ENCODE measurements around the gene FUBP1.

FUBP1 gene

DNA sequence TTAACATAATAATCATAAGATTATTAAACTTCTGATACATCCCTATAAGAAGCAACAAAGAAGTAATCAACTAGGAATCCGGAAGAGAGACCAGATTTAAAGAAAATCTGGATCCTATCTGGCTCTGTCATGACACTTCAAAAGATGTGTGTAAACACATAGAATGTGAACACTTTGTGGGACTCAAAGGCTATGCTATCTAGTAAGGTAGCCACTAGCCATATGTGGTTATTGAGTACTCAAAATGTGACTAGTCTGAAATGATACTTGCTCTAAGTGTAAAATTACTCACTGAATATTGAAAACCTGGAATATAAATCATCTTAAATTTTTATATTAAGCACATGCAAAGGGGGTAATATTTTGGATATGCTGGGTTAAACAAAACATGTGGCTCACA is 8.7 kb downstream of the FUBP1 start:
- in situ Hi-C loops (cut with MboI; ENCODE audit: low sequenced_read_pairs, unreplicated experiment), result no loop called here
- DNase-seq (ENCODE audit: low spot score), result no peak
- TF ChIP-seq, protein P1, sequence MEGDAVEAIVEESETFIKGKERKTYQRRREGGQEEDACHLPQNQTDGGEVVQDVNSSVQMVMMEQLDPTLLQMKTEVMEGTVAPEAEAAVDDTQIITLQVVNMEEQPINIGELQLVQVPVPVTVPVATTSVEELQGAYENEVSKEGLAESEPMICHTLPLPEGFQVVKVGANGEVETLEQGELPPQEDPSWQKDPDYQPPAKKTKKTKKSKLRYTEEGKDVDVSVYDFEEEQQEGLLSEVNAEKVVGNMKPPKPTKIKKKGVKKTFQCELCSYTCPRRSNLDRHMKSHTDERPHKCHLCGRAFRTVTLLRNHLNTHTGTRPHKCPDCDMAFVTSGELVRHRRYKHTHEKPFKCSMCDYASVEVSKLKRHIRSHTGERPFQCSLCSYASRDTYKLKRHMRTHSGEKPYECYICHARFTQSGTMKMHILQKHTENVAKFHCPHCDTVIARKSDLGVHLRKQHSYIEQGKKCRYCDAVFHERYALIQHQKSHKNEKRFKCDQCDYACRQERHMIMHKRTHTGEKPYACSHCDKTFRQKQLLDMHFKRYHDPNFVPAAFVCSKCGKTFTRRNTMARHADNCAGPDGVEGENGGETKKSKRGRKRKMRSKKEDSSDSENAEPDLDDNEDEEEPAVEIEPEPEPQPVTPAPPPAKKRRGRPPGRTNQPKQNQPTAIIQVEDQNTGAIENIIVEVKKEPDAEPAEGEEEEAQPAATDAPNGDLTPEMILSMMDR (IDR thresholded peaks at IDR 0.05; ENCODE audit: borderline replicate concordance, control extremely low read depth, extremely low read depth, insufficient read depth, missing control alignments), result no peak

DNA sequence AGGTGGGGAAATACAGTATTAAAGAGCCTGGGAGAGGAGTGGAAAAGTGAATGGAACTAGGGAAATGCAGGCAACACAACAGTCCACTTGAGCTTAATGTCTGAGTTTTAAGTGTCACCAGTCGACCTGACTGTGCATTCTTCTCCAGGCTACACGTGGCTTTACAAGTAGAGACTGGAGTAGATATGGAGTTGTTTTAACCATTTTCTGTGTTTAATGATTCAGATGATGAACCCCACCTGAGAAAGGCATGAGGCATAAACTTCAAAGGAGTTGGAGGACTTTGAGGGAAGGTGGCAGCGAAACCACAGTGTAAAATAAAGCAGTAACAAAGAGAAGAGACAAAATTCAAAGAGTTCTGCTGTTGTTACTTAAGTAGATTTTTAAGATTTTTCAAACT is 12.6 kb downstream of the FUBP1 start:
- TF ChIP-seq, protein P1 (IDR thresholded peaks at IDR 0.05; ENCODE audit: borderline replicate concordance, control extremely low read depth, extremely low read depth, insufficient read depth, missing control alignments), result no peak
- DNase-seq (ENCODE audit: low spot score), result no peak
- in situ Hi-C loops (cut with MboI; ENCODE audit: low sequenced_read_pairs, unreplicated experiment), result no loop called here

DNA sequence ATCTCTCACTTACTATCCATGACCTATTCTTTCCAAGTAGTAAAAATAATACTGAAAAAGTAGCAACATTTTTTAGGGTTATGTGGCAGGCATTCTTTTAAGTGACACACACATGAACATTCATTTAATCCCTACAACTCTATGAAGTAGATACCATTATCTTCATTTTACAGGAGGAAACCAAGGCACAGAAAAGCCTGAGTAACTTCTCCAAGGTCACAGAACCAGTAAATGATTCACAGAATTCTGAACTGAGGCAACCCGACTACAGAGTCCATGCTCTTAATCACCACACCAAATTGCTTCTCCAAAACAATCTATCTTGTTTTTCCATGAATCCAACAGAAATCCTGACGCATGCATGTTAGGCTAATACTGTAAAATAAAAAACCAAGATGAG is 17.5 kb downstream of the FUBP1 start:
- DNase-seq (ENCODE audit: low spot score), result no peak
- TF ChIP-seq, protein P1 (IDR thresholded peaks at IDR 0.05; ENCODE audit: borderline replicate concordance, control extremely low read depth, extremely low read depth, insufficient read depth, missing control alignments), result no peak
- in situ Hi-C loops (cut with MboI; ENCODE audit: low sequenced_read_pairs, unreplicated experiment), result no loop called here

DNA sequence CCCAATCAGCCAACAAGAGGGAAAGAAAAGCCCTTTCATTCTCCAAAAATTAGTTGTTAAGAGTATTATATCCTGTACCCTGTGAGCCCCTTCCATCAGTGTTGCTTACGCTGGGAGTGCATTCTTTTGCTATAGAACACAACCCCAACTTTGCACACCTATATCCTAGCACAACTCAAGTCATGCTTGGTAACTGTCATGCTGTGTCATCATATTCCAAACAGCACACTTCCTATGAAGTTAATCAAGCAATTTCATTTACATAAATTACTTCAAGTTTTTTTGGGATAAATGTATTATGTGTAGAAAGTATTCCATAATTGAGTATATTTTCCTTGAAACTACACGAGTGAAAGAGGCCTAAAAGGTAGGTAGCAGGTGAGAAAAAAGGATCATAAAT is 20.0 kb downstream of the FUBP1 start:
- TF ChIP-seq, protein P1 (IDR thresholded peaks at IDR 0.05; ENCODE audit: borderline replicate concordance, control extremely low read depth, extremely low read depth, insufficient read depth, missing control alignments), result no peak
- in situ Hi-C loops (cut with MboI; ENCODE audit: low sequenced_read_pairs, unreplicated experiment), result no loop called here
- no peak for DNase-seq (ENCODE audit: low spot score)

DNA sequence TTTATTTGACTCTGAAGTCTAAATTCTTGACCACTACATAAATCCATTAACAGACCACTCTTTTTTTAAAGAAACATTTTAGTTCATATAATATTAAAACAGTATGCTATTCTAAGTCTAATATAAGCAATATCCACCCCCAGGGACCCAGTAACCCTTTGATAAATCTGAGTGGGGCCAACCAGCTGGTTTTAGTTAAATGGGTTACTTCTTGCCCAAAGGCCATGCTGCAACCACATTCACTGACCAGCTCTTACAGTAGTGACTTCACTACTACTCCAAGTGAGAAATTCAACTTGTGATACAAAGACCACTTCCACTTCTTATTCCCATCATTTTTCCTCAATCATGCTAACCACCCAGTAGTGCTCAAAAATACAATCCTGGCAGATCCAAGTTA is 20.5 kb downstream of the FUBP1 start:
- in situ Hi-C loops (cut with MboI; ENCODE audit: low sequenced_read_pairs, unreplicated experiment), result no loop called here
- TF ChIP-seq, protein P1 (IDR thresholded peaks at IDR 0.05; ENCODE audit: borderline replicate concordance, control extremely low read depth, extremely low read depth, insufficient read depth, missing control alignments), result no peak

DNA sequence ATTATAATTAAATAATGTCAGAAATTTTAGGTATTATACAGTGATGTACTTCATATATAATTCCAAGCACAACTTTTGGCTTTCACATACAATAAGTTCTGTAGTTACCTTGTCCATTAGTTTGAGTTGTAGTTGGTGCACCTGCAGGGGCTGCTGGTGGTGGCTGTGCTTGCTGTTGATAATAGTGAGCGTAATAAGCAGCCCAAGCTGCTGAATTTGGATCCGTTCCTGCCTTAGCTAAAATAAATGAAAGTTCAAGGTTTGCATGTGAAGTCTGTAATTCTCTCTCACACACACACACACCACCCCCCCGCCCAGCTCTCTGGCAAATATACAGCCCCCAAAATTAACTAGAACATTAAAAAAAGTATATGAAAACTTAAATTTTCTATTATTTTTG is 22.4 kb downstream of the FUBP1 start:
- TF ChIP-seq, protein P1 (IDR thresholded peaks at IDR 0.05; ENCODE audit: borderline replicate concordance, control extremely low read depth, extremely low read depth, insufficient read depth, missing control alignments), result no peak
- no peak for DNase-seq (ENCODE audit: low spot score)
- in situ Hi-C loops (cut with MboI; ENCODE audit: low sequenced_read_pairs, unreplicated experiment), result no loop called here

More for the DNA sequence above, 20.5 kb downstream of the FUBP1 start:
- DNase-seq (ENCODE audit: low spot score), result no peak

DNA sequence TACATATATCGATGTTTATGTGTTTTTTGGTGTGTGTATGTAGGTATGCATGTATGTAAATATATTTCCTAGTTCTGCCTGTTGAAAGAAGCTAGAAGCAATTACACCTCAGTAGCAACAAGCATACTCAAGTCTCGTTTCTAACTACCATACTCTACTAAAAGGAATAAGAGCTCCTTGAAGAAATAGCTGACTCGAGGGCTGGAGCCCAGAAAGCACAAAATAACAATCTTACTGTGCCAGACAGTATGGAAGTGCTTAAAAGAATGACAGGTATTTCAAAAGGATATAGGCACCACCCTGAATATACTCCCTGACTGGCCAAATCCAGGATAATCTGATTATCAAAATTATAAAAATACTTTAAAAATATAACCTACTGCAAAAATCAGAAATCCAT is 23.2 kb downstream of the FUBP1 start:
- in situ Hi-C loops (cut with MboI; ENCODE audit: low sequenced_read_pairs, unreplicated experiment), result no loop called here
- DNase-seq (ENCODE audit: low spot score), result no peak
- TF ChIP-seq, protein P1 (IDR thresholded peaks at IDR 0.05; ENCODE audit: borderline replicate concordance, control extremely low read depth, extremely low read depth, insufficient read depth, missing control alignments), result no peak
